Measurements from ENCODE around the gene NOS3. TPM values are rescaled to one million over a fixed set of nuclear protein-coding genes. Genes with fewer than 3 reads are reported as not detected.

The NOS3 gene
- total RNA-seq, 1 donor from 2014 or later = 12.6 TPM

DNA sequence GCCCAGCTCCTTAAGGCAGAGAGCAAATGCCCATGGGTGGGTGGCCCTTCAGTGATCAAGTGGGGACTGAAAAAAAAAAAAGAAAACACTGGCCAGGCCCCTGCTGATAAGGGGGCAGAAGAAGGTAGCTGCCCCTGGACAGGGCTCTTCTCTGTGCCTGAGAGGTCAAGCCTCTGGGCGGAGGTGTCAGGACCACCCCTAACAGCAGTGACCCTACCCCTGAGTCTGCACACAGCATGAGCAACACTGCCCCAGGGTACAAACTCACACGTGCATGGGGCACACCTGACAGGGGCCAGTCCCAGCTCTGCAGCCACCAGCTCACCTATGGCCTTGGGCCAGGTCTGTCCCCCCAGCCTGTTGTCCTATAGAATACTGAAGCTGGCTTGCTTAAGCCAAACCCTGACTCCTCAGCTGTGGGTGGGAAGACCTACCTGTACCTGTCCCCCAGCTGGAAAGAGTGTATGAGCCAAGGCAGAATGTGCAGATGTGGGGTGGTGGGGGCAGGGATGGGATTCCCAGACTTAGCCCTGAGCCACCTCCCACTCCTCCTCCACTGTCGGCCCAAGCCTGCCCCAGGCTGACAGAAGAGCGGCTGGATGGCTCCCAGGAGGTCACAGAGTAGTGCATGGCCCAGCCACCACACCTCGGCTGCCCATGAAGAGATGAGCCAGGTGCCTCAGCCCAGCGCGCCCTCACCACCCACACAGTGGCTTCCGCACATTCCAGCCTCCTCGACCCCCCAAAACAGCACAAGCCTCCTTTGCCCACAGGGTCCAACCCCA is 36.4 kb upstream of the NOS3 start:
- Histone ChIP-seq H3K4me1 (peaks cover 67% of the 10 kb centered on the region), H3K9me3 (replicated peaks) (no peaks in the 10 kb centered on the region), H3K4me3 (peak overlapping the region; percentile 27), H3K36me3 (peaks cover 17% of the 10 kb centered on the region), H3K27ac (replicated peaks) (peak overlapping the region; percentile 96), H3K27me3 (ENCODE audit: low read depth) (peaks cover 69% of the 10 kb centered on the region)
- no peak for DNase-seq
- intact Hi-C loops (cut with micrococcal nuclease) = no loop called here
- TF ChIP-seq, protein P1, sequence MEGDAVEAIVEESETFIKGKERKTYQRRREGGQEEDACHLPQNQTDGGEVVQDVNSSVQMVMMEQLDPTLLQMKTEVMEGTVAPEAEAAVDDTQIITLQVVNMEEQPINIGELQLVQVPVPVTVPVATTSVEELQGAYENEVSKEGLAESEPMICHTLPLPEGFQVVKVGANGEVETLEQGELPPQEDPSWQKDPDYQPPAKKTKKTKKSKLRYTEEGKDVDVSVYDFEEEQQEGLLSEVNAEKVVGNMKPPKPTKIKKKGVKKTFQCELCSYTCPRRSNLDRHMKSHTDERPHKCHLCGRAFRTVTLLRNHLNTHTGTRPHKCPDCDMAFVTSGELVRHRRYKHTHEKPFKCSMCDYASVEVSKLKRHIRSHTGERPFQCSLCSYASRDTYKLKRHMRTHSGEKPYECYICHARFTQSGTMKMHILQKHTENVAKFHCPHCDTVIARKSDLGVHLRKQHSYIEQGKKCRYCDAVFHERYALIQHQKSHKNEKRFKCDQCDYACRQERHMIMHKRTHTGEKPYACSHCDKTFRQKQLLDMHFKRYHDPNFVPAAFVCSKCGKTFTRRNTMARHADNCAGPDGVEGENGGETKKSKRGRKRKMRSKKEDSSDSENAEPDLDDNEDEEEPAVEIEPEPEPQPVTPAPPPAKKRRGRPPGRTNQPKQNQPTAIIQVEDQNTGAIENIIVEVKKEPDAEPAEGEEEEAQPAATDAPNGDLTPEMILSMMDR (IDR thresholded peaks at IDR 0.05; ENCODE audit: borderline replicate concordance) = no peak

DNA sequence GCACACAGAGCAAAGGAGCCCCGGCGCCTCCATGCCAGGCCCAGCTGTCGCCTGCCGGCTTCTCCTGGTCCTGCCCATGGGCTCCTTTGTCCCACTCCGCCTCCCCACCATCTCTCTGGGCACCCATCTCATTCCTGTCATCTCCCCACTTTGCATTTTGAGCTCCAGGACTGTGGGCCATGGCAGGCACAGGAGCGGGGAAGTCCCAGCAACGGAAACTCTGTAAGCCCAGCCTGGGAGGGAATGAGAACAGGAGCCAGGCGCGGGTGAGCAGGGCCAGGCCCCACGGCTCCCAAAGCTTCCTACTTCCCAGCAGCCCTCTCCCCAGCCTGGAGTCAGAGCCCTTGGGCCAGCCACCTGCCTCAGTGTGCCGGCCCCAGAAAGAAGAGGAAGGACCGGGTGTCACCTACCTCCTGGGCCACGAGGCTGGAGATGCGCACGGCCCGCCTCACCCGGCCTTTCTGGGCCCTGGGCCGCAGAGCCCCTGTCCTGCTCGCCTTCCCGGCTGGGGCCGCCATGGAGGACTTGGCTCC is 35.8 kb upstream of the NOS3 start:
- peak overlapping the region; percentile 27 for H3K4me3 ChIP-seq
- H3K4me1 ChIP-seq = peaks cover 74% of the 10 kb centered on the region
- TF ChIP-seq, protein P1 (IDR thresholded peaks at IDR 0.05; ENCODE audit: borderline replicate concordance) = no peak
- peaks cover 12% of the 10 kb centered on the region for H3K36me3 ChIP-seq
- intact Hi-C loops (cut with micrococcal nuclease) = no loop called here
- peaks cover 69% of the 10 kb centered on the region for H3K27me3 ChIP-seq (ENCODE audit: low read depth)
- DNase-seq = no peak
- no peaks in the 10 kb centered on the region for H3K9me3 ChIP-seq (replicated peaks)
- H3K27ac ChIP-seq (replicated peaks) = peak overlapping the region; percentile 96

DNA sequence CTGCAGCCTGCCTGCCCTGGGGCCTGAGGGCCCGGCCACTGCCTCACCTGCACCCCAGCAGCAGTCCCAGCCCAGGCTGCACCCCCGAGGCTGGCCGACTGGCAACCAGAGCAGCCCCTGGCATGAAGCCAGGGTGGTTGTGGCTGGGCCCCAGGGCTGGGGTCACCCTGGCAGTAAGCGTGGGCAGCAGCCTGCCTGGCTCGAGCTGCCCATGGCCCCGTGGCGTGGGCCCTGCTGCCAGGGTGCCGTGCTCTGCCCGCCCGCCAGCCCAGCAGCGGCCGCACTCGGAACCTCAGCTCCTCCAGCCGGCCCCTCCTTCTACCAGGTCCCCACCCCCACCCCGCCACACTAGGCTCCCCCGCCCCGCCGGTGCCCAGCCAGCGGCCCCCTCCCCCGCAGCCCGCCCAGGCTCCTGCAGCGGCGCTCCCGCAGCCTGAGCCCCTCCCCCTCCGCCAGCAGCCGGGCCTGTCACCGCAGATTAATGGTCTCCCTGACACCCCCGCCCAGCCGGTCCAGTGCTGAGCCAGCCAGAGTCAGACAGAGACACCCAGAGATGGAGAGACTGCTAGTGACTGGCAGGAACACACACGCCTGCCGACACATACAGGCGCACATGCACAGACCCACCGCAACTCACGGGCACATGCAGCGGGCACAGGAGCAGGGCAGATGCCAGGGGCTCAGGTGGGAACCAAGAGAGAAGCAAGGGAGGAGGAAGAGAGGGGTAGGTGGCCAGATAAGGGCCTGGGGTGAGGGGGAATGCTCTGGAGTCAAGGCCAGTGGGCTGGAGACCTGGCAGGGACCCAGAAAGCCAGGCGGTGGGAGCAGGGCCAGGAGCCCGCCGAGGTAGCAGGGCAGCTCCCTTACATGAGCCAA is 35.1 kb upstream of the NOS3 start:
- H3K4me1 ChIP-seq = peaks cover 81% of the 10 kb centered on the region
- H3K36me3 ChIP-seq = peaks cover 7% of the 10 kb centered on the region
- TF ChIP-seq, protein P1 (IDR thresholded peaks at IDR 0.05; ENCODE audit: borderline replicate concordance) = peak; percentile 21
- intact Hi-C loops (cut with micrococcal nuclease) = no loop called here
- peak overlapping the region; percentile 96 for H3K27ac ChIP-seq (replicated peaks)
- no peaks in the 10 kb centered on the region for H3K9me3 ChIP-seq (replicated peaks)
- H3K27me3 ChIP-seq (ENCODE audit: low read depth) = peaks cover 72% of the 10 kb centered on the region
- H3K4me3 ChIP-seq = peak overlapping the region; percentile 27
- peak; percentile 68 for DNase-seq

DNA sequence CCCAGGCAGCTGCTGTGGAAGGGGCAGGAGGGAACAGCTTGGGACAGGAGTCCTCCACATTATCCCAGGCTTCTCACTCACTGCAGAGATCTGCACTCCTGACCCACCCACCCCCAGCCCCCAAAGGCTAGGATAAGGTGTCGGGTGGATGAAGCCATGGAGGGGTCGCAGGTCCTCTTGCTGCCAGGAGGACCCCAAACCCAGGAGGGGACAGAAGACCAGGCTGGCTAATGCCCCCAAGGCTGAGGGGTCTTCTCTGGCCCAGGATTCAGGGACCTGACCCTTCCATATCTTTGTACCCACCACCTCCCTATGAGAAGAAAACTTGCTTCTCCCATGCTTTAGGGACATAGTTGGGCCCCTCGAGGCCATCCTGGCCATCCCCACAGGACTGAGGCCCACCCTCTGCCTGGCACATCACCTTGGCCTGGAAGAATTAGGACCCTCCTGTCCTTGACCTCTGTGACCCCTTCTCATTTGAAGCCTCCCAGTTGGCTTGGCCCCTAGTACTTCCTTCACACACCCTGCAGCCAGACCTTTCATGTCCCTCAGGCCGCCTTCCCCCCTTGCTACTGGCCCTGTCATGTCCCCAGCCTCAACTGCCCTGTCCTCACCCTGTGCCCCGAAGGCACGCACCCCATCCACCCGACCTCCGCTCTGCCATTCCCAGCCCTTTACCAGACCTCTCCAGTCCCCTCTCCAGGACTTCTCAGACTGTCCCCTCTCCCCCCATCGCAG is 34.3 kb upstream of the NOS3 start:
- Histone ChIP-seq H3K36me3 (no peaks in the 10 kb centered on the region), H3K9me3 (replicated peaks) (no peaks in the 10 kb centered on the region), H3K4me1 (peaks cover 89% of the 10 kb centered on the region), H3K27ac (replicated peaks) (peak overlapping the region; percentile 96), H3K4me3 (no peak overlapping the region), H3K27me3 (ENCODE audit: low read depth) (peaks cover 80% of the 10 kb centered on the region)
- no peak for DNase-seq
- intact Hi-C loops (cut with micrococcal nuclease) = no loop called here
- TF ChIP-seq, protein P1 (IDR thresholded peaks at IDR 0.05; ENCODE audit: borderline replicate concordance) = no peak

Measured in left ventricle myocardium inferior (tissue), 1 donor.